CD4-positive, alpha-beta T cell treated with Interleukin-1 beta for 1 hour (primary cell): Measurements from ENCODE around the gene LLCFC1.
A peak's percentile ranks its signal among the peaks of the same experiment; 100 is the strongest.

Source experiments
- DNase-seq, 2 donors: peaks; one replicate each; pipeline ENCODE4 v3.0.0-alpha.2; 2020 to 2022

LLCFC1 gene

GRCh38 chr7:142910481-142910880 is 28.8 kb upstream of the LLCFC1 start:
- no peak for DNase-seq

- no peak for DNase-seq
Observed at GRCh38 chr7:142913051-142913450, 26.2 kb upstream of the LLCFC1 start.

- DNase-seq, result no peak
Observed at GRCh38 chr7:142913566-142913965, 25.7 kb upstream of the LLCFC1 start.

GRCh38 chr7:142914121-142914520 is 25.2 kb upstream of the LLCFC1 start:
- no peak for DNase-seq

- DNase-seq, result no peak
Observed at GRCh38 chr7:142915315-142915714, 24.0 kb upstream of the LLCFC1 start.

GRCh38 chr7:142916508-142916907 is 22.8 kb upstream of the LLCFC1 start:
- no peak for DNase-seq

- no peak for DNase-seq
Observed at GRCh38 chr7:142917447-142917846, 21.8 kb upstream of the LLCFC1 start.

GRCh38 chr7:142918901-142919300 is 20.4 kb upstream of the LLCFC1 start:
- no peak for DNase-seq

- DNase-seq, result no peak
Observed at GRCh38 chr7:142919656-142920055, 19.6 kb upstream of the LLCFC1 start.

GRCh38 chr7:142923391-142923790 is 15.9 kb upstream of the LLCFC1 start:
- no peak for DNase-seq

GRCh38 chr7:142925413-142925812 is 13.9 kb upstream of the LLCFC1 start:
- no peak for DNase-seq

GRCh38 chr7:142927085-142927745 is 12.1 kb upstream of the LLCFC1 start:
- peak in 1 of 2 donors; percentile 24 for DNase-seq

GRCh38 chr7:142927949-142928348 is 11.3 kb upstream of the LLCFC1 start:
- DNase-seq, result no peak

GRCh38 chr7:142930126-142930730 is 9.1 kb upstream of the LLCFC1 start:
- DNase-seq, result no peak

GRCh38 chr7:142932386-142933091 is 6.7 kb upstream of the LLCFC1 start:
- no peak for DNase-seq

GRCh38 chr7:142933092-142933475 is 6.2 kb upstream of the LLCFC1 start:
- DNase-seq, result no peak

- DNase-seq, result no peak
Observed at GRCh38 chr7:142933624-142934023, 5.7 kb upstream of the LLCFC1 start, which contains the start of gene TRPV5. TSS of gene TRPV5 (minus strand) at chr7:142933746. CDS start at chr7:142933459, 287 bp downstream.

- no peak for DNase-seq
Observed at GRCh38 chr7:142934056-142934455, 5.2 kb upstream of the LLCFC1 start.

- DNase-seq, result no peak
Observed at GRCh38 chr7:142935941-142936565, 3.2 kb upstream of the LLCFC1 start.

- no peak for DNase-seq
Observed at GRCh38 chr7:142938611-142939010, 673 bp upstream of the LLCFC1 start.

- no peak for DNase-seq
Observed at GRCh38 chr7:142940966-142941535, 1.8 kb downstream of the LLCFC1 start.

- no peak for DNase-seq
Observed at GRCh38 chr7:142941541-142941940, 2.3 kb downstream of the LLCFC1 start.

- no peak for DNase-seq
Observed at GRCh38 chr7:142942746-142943145, 3.5 kb downstream of the LLCFC1 start.
